NCI-H2029 treated with DMSO at 0.1 percent for 48 hours (cell line): ENCODE data around the gene NPAS3.

Source experiments
- DNase-seq: peaks from one replicate; lab custom pipeline; 2025; lab: John Stamatoyannopoulos, UW

The NPAS3 gene

DNA sequence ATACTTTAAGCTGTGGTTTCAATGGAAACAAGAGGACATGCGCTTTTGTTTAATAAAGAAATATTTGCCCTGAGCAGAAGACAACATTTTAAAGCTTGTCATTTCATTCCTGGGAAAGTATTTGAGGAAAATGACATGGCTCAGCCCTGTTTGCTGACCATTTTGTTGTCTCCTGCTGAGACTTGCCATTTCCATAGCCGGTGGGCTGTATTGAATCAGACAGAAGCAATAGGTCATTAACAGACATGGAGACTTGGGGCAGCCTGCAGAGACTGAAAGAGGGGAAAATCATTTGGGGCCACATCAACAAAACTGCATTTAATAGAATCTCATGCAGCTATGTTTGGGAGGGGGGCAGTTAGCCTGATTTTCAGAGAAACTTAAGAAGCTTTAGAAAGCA, 443.0 kb downstream of the NPAS3 start:
- no peak for DNase-seq

DNA sequence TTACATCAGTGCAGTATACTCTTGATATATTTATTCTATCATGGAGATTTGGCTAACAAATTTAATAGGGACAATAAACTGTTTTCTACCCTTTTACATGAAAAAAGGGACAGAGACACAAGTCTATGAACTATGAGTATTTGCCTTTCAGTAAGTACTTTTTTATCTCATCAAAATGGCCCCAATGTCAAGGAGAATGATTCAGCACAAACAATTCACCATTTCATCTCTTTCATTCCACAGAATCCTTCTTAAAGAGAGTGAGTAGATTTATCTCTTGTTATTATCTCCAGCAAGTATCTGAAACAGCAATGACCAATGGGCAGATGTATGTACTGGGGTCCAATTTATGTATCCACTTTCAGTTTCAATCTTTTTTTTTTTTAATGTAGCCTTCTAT, 447.5 kb downstream of the NPAS3 start:
- no peak for DNase-seq

DNA sequence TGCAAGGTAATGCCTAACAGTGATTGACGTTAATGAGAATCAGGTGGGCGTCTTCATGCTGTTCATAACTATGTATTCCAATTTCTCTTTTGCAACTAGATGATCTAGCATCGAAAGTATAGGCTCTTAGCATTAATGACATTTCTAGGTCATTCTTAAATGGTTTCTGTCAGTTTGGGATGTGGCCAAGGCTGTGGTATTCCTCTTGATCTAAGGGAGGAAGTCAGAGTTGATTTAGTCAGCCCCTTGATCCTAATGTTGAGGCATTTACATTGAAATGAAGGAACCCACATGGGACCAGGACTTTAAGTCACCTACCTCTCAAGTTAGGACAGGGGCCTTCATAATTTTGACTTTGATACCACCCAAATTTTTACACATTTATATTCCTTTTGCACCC, 448.1 kb downstream of the NPAS3 start:
- DNase-seq, result no peak

DNA sequence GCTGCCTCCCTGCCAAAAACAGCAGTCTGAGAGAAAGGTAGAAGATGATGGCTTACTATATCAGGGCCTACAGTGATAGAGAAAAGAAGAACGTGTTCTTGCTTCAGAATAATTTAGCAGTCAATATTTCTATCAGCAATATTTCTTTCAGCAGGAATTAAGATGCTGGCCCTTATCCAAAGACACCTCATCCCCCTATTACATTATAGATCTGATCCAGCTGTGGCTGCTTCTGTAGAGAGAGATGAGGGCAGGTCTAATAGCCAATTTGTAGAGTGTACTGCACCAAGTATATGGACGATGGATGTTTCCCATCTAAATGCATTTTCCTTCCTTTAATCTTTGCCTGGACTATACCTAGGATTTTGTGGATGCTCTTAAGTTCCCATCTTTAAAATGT, 451.7 kb downstream of the NPAS3 start:
- no peak for DNase-seq

DNA sequence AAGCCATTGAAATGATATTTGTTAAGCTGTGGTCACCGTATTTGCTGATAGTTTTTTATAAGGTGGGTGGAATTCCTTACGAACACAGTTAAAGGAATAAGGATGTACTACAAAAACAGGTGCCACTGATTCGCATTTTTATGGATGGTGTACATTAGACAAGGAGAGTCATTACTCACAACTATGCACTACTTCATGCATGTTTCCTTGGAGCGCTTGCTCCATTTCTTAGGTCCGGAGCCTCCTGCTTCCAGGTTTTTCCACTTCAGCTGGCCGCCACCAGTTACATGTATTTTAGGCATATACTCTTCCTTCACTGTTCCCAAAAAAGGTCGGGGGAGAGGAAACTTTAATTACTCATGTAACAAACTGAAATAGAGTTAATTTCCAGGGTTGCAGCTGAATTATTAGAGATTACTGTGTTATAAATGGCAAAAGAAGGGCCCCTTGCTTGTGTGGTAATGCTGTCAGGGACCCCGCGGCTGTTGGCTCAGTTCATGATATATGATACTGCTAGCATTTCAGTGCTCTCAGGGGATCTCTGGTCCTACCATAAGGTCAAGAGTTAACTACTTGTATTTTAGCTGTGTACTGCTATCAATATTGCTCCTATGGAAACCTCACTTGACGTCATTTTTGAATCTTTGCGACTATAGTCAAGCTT, 454.7 kb downstream of the NPAS3 start:
- peak; percentile 98 for DNase-seq

DNA sequence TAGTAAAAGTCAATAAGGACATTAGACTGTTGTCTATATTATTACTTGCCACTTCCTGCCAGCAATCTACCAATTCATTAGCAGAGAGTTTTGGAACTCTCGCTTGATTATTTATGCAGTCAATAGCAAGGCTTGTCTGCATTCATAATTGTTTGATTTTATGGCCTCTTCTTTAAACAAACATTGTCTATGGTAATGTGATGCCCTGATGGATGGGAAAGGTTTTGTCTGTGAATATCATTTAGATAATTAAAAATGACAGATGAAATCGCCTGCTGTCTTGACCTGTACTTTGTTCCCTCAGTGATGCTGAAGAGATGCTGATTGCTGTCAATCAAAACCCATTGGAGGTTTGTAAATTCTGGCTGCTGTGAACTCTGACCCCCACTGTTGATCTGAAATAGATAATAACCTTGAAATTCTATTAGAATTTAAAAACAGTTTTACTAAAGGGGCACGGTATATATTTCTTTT, 455.3 kb downstream of the NPAS3 start:
- peak; percentile 98 for DNase-seq

DNA sequence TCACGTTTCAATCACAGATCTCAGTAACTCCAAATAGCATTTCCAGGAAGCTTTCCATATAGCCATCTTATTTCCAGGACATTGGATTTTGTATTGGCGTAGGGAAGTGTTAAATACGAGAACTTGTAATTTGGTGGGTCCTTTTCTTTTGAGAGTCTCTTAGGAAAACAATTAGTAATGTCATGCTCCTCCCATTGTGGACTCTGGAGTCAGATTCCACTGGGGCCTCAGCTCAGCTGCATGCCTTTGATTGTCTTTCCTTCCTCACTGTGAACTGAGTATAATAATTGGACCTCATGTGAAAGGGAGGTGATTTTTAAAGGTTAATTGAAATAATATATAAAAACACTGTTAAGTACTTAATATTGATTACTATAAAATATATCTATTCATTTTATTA, 462.6 kb downstream of the NPAS3 start:
- peak; percentile 92 for DNase-seq

DNA sequence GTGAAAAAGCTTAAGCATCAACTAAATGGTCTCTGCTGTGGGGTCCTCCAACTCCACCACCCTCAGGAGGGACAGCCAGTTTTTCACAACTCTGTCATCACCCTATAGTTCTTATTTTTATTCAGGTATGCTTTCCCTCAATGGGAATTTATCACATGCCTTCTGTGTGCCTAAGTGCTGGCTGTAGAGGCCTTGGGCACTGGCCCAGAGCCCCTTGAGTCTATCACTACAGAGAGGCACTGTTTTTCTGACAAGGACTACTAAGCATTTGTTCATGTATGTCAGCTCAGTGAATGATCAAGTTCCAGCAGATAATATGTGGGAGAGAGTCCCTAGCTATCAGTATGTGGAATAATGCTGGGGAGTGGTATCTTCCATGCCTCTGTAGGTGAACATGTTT, 463.9 kb downstream of the NPAS3 start:
- DNase-seq, result peak; percentile 98

DNA sequence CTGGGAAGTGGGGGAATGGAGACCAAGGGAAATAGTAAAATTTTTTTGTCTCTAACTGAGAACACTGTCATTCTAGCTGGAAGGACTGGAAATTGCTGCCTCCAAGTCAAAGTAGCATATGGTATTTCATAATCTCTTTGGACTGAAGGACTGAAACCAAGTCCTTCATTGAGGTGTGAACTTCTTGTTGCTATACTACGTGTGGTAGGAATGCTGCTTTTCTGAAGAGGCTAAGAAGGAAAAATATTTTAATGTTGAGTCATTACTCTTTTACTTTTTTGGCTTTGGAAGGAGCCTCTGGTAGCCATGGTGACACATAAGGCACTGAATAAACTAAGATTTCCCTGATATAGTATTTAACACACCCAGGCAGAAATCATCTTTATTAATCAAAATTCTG, 465.4 kb downstream of the NPAS3 start:
- no peak for DNase-seq

DNA sequence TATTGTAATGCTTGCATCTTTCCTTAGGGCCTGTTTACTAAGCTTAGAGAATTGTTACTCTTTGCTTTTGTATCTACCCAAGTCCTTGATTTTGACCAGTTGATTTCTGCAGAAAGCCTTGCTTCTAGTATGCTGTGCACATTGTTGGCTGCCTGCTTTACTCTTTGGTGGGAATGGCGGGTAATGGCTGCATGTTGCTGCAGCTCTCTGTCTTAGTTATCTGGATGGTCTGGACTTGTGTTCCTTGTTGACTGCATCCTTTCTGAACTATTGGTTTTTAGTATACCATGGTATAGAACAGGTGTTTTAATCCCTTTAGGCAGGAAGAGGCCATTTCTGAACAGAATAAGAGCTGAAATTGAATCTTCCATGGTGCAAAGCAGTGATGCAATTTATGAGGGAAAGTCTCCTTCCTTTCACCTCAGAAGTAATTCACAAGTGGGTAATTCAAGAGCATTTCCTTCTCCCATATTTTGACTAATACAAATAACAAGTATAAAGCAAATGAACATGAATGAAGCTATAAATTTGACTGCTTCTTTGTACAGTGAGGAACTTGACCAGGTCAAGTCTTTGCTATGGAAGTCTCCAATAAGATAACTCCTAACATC, 466.4 kb downstream of the NPAS3 start:
- no peak for DNase-seq

DNA sequence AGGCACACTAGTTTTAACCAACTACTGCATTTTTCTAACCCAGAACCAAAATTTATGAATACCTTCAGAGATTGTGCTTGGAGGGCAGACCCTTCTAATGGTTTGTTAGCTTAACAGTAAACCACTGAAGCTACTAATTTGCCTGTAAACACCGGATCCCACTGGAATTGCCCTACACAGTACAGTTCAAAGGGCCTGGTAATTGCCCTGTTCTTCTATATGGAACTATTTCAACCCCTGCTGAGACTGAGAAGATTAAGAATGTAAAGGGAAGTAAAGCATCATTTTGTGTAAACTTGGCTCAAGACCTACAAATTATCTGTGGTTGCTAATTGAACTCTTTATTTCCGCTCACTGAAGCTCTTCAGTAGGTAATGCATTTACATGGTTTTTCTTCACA, 468.1 kb downstream of the NPAS3 start:
- DNase-seq, result no peak

DNA sequence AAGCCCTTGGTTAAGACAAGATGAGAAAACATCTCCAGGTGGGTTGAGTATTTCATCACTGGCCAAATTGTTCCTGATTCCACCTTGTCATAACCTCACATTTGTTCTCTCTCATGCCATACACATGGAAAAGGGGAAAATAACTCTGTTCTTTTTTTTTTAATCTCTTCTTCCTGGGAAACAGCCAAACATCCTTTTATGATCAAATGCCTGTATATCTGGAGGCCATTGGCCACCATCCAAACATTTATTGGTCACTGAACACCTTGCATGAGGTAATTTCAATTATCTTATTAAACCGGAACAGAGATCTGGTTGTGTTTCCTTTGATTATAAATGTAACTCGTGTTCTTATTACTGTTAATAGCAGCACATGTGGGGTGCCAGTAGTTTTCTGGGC, 469.6 kb downstream of the NPAS3 start:
- no peak for DNase-seq

DNA sequence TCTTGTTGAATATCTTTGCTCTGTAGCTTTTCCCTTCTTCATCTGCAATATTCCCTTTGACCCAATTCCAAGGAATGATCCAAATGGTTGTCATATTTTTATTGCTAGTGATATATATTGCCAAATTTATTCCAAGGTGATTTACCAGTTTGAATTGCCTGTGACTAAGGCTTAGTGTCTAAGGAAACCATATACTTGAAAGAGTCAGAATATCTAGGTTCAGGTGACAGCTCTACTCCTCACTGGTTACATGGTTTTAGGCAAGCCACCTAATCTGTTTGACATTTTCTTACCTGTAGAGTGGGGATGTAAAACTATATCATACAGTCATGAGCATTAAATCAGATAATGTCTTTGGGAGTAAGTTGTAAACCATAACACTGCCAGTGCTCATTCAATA, 473.8 kb downstream of the NPAS3 start:
- no peak for DNase-seq

DNA sequence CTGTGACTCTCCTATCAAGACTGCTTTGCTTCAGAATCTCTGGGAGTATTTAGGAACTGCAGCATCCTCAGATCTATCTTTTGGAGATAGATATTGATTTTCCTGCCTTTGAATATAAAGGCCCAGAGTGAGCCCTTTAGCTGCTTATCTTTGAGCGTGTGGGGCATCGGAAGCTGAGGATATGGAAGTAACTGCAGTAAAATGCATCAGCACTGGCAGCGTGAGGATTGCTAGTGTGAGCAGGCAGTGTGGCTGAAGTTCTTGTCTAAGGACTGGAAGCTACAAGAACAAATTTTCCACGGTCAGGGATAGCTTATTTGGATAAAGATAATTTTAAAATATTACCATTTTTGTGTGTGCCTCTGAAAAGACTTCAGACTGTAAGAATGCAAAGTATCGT, 474.7 kb downstream of the NPAS3 start:
- no peak for DNase-seq

DNA sequence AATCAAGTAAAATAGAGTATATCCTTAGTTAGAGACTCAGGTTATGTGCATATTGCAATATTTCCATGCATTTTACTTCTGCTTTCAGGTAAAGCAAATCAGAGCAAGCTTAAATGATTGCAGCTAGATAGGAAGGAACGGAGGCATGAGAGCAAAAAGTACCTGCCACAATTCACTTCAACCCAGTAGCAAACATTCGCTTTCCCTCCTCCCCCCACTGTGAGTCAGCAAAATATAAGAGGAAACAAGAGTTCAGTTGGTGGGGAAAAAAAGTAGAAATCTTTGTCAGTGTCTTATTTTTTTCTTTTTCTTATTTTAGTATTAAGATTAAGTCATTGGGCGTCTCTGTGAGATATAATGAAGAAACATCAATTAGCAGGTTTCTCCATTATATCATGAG, 475.4 kb downstream of the NPAS3 start:
- no peak for DNase-seq

DNA sequence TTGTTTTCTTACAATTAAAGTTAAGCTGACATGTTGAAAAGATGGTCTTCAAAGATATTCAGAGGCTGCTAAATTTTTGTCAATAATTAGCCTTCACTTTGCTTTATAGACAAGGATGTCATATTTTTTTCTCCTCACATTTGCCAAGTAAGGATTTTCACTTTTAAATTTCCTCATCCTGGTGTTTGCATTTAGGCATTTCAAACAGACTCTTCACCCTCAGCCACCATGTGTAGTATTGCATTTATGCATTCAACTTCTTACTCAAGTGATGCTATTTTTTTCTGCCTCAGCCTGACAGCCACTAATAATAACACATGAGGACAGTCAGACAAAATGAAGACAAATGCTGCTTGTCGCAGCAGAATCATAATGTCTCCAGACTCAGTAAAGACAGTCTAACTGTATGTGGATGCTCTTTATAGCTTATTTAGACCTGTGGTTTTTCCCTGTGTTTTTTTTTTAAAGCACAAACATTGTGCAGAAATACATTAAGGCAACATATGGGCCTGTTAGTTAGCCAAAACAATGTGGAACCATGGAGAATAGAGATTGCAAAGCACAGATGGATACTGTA, 481.5 kb downstream of the NPAS3 start:
- DNase-seq, result no peak

DNA sequence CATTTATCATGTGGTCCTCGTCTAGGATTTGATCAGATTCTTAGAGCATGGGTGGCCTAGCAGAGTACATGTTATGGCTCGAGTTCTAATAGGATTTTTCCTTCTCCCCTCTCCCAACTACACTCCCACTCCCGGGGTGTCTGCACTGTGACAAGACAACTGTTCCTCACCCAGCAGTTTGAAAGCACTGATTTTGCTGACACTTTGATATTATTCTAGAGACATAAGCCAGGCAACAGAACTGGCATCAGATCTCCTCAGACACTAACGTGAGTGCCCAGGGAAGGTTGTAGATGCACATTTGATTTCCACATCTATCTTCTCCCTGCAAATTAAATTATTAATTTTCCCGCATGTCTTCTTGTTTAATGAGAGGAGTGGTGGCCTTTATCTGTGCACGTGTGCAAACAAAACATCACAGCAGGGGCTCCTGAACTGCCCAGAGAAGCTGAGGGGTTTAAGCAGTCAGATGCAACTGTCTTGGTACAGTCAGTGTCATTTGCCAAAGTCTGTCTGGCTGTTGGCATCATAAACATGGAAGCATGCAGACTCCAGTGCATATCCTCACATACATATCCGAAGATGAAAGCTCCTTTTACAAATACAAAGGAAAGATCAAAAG, 491.8 kb downstream of the NPAS3 start:
- DNase-seq, result no peak

DNA sequence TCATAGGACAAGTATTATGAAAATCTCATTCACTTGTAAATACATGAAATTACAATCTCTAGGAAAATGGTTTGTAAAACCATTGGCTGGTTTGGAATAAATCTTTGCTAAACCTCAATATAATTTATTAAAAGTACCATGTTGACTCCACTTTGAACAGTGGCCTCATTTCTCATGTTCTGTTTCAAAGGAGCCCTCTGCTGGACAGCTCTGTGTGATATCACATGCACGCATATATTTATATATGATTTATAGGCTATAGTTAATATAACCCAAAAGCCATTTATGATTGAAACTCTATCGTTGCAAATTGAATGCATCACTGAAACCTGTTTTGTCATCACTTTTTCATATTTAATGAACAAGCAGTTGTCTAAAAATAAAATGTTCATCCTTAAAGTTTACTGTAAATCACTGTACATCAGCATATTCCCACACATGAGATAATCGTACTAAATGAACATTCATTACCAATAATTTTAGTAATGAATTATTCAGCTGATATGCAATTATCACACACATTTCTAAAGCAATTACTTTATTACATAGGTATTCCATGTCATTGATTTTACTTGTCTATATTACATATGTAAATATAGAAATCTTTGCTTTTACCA, 493.8 kb downstream of the NPAS3 start:
- DNase-seq, result peak; percentile 90

DNA sequence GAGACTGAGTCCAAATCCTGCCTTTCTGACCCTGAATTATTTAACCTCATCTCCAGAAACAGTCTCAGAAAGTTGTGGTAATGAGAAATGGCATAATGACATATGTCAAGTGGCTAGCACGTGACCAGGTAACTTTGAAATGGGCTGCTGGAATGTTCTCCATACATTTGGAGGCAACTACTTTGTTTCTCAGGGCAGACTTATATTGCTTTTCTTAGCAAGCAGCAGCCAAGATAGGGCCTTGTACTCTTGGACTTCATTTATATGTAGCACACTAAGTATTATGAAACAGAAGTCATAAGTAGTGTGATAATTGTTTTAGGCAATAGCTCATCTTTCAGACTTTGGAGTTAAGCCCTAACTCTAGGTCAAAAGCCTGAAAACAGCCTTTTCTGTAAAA, 494.7 kb downstream of the NPAS3 start:
- no peak for DNase-seq

DNA sequence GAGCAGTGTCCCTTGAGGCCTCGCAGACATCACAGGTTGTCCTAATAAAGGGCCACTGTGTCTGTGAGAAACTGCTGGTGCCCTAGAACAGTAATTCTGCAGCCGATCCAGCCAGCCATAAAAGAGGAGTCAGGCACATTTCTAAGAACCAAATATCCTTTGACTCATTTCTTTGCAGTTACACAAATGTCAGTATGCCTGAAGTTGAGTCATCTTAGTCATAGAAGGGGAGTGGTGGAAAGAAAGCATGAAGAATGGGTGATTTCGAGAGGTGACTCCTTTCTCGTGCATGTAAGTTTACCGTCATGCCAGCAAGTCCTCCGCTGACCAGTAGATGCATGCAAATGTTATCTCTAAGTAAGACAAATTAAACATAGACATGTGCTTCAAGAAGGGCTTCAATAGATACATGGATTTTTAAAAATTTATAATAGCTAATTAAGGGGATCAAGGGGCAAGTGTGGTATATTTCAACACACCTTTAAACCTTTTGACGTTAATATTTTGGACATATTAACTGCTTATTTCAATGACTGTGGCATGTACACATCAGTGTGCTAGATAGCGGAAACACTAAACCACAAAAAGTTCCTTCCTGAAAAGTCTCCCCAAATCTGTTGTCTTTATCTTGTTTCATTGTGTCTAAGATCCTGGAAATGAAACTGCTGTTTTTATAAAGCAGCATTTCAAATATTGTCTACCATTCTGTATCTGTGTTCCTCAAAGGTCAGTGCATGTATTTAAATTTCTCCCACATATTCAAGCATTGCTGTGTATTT, 497.4 kb downstream of the NPAS3 start:
- no peak for DNase-seq

DNA sequence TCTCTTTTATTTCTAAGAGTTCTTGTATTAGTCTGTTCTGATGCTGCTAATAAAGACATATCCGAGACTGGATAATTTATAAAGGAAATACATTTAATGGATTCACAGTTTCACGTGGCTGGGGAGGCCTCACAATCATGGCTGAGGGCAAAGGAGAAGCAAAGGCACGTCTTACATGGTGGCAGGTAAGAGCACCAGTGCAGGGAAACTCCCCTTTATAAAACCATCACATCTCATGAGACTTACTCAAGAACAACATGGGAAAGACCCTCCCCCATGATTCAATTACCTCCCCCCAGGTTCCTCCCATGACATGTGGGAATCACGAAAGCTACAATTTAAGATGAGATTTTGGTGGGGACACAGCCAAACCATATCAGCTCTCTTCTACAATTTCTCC, 503.0 kb downstream of the NPAS3 start:
- no peak for DNase-seq

DNA sequence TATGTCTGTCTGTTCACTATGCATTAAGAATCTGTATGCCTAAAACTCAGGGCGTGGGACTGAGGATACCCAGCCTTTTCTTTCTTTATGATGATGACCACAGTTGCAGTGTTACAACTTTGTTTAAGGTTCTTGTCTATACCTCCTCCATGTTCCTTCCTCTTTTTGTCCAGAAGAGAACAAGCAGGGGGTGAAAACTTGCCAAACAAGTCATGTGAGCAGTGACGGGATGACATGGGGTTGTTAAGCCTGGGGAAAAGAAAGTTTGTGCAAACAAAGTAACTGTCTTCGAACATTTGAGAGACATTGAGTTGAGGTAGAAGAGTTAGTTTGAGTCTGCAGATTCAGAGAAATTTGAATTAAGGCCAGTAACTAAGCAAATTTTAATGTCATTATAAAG, 505.5 kb downstream of the NPAS3 start:
- no peak for DNase-seq
